ENCODE data around the gene ANAPC1.
A peak's percentile ranks its signal among the peaks of the same experiment; 100 is the strongest.
"Not testable (repeated sequence)": the region's sequence is repeated elsewhere in the genome, so short reads cannot be mapped to it uniquely, and the experiment has no call there.

The ANAPC1 gene

DNA sequence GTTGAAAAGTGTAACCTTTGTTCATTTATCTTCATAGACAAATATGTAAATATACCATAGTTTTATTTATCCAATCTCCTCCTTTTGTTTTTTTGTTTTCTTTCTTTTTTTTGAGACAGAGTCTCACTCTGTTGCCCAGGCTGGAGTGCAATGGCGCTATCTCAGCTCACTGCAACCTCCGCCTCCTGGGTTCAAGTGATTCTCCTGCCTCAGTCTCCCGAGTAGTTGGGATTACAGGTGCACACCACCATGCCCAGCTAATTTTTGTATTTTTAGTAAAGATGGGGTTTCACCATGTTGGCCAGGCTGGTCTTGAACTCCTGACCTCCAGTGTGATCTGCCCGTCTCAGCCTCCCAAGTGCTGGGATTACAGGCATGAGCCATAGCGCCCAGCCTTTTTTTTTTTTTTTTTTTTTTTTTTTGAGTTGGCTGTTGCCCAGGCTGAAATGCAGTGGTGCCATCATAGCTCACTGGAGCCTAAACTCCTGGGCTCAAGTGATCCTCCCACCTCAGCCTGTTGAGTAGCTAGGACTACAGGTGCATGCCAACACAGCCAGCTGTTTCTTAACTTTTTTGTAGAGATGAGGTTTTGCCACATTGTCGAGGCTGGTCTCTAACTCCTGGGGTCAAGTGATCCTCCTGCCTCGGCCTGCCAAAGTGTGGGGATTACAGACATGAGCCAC, 27.4 kb upstream of the ANAPC1 start:
- ATAC-seq (replicated peaks; ENCODE audit: extremely low read depth, poor library complexity, severe bottlenecking); H3K27ac Mint-ChIP-seq (ENCODE audit: low read depth); DNase-seq (ENCODE audit: low spot score in 2 of 2); H3K4me1 Mint-ChIP-seq; H3K36me3 Mint-ChIP-seq (ENCODE audit: insufficient read depth); H3K27me3 Mint-ChIP-seq; H3K4me3 Mint-ChIP-seq; H3K9me3 Mint-ChIP-seq: not testable (repeated sequence)

DNA sequence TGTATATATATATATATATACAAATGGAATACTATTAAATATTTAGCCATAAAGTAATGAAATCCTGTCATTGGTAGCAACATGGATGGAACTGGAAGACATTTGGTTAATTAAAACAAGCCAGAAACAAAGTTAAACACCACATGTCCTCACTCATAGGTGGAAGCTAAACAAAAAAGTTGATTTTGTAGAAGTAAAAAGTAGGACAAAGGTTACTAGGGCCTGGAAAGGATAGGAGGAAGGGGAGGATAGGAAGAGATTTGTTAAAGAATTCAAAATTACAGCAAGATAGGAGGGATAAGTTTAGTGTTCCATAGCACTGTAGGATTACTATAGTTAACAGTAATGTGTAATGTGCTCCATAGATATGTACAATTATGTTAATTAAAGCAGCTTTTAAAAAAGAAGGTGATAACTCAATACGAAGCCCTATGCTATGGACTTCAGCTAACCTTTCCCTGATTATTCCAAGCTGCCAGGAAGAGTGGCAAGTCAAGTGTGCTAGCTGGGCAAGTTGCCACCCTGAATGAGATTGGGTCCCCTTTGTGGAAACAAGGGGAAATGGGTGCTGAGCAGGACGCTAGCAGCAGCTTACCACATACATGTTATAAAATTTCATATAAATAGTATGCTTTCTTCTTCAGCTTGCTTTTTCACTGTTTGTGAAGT, 26.8 kb upstream of the ANAPC1 start:
- ATAC-seq (replicated peaks; ENCODE audit: extremely low read depth, poor library complexity, severe bottlenecking) = no peak
- Mint-ChIP-seq H3K27me3 (no peaks in the 10 kb centered on the region), H3K4me1 (peaks cover 7% of the 10 kb centered on the region), H3K4me3 (no peak overlapping the region), H3K9me3 (no peaks in the 10 kb centered on the region), H3K27ac (ENCODE audit: low read depth) (no peak overlapping the region), H3K36me3 (ENCODE audit: insufficient read depth) (no peaks in the 10 kb centered on the region)
- no peak for DNase-seq (ENCODE audit: low spot score in 2 of 2)

DNA sequence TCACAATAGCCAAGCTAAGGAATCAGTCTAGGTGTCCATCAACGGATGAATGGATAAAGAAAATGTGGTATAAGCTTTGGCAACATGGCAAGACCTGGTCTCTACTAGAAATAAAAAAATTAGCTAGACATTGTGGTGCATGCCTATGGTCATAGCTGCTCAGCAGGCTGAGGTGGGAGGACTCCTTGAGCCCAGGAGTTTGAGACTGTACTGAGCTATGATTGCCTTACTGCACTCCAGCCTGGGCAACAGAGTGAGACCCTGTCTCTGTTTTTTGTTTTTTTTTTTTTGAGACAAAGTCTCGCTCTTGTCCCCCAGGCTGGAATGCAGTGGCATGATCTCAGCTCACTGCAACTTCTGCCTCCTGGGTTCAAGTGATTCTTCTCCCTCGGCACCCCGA, 26.0 kb upstream of the ANAPC1 start:
- H3K9me3 Mint-ChIP-seq; DNase-seq (ENCODE audit: low spot score in 2 of 2); H3K4me1 Mint-ChIP-seq; H3K27me3 Mint-ChIP-seq; H3K36me3 Mint-ChIP-seq (ENCODE audit: insufficient read depth); H3K4me3 Mint-ChIP-seq; H3K27ac Mint-ChIP-seq (ENCODE audit: low read depth); ATAC-seq (replicated peaks; ENCODE audit: extremely low read depth, poor library complexity, severe bottlenecking): not testable (repeated sequence)

DNA sequence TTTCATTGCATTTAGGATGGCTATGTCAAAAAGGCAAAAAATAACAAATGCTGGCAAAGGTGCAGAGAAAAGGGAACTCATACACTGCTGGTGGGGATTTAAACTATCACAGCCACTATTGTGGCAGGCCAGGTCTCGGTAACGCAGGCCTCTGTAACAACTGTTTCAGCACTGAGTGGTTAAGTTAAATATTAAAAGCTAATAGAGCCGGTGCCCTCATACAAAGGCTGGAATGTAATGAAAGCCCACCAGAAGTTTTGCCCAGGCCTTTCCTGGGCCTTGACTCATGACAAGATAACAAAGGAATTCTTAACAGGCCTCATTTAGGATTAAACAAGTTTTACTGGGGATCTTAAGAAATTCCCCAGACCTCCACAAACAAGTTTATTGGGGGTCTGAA, 25.1 kb upstream of the ANAPC1 start:
- no peaks in the 10 kb centered on the region for H3K27me3 Mint-ChIP-seq
- peaks cover 7% of the 10 kb centered on the region for H3K4me1 Mint-ChIP-seq
- no peak for DNase-seq (ENCODE audit: low spot score in 2 of 2)
- H3K36me3 Mint-ChIP-seq (ENCODE audit: insufficient read depth) = no peaks in the 10 kb centered on the region
- no peak overlapping the region for H3K27ac Mint-ChIP-seq (ENCODE audit: low read depth)
- no peak for ATAC-seq (replicated peaks; ENCODE audit: extremely low read depth, poor library complexity, severe bottlenecking)
- no peaks in the 10 kb centered on the region for H3K9me3 Mint-ChIP-seq
- no peak overlapping the region for H3K4me3 Mint-ChIP-seq

DNA sequence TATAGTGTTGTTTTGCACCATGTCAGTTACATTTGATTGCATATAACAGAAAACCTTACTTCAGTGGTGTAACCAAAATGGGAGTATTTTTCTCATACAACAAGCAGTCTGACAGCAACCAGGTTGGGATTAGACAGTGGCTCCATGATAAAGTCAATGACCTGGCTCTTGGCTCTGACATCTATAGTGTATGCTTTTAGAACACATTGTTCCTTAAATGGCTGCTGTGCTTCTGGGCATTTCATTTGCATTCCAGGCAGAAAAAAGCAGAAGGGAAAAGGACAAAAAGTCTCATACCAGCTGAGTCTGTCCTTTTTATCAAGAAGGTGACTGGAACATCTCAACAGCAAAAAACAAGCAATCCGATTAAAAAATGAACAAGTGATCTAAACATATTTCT, 24.6 kb upstream of the ANAPC1 start:
- Mint-ChIP-seq H3K4me3 (no peak overlapping the region), H3K27me3 (no peaks in the 10 kb centered on the region), H3K36me3 (ENCODE audit: insufficient read depth) (no peaks in the 10 kb centered on the region), H3K4me1 (peaks cover 7% of the 10 kb centered on the region), H3K27ac (ENCODE audit: low read depth) (no peak overlapping the region), H3K9me3 (no peaks in the 10 kb centered on the region)
- ATAC-seq (replicated peaks; ENCODE audit: extremely low read depth, poor library complexity, severe bottlenecking) (no peak), DNase-seq (ENCODE audit: low spot score in 2 of 2) (no peak)

DNA sequence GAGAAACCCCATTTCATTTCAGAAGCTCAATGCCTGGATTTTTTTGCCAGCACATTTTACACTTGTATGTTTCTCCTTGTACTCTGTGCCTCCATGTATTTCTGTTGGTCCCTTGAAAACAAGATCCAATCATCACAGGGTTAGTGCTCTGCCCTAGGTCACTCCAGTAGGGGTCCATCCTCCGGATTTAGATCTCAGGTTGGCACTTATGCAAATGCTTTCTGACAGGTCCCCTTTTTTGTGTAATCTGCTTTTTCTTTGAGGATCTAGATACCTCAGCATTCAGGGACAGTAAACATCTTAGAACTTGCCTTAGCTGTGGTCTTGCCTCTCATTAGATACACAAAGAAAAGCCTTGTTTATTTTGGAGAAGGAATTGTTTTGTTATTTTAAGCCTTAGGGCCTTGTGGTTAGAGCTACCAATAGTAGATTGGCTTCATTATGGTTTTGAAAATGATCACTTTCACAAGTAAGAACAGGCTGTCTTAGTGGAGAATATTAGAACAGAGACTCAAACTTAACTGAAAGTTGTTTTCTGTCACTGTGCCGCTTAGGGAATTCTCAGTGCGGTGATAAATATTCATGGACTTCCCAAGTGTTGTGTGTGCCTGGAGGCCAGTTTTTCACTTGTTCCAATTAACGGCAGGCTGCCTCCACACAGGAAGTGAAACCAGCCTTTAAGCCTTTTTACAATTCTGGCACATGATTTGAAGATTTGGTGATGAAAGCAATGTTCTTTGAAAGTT, 22.2 kb upstream of the ANAPC1 start:
- Mint-ChIP-seq H3K36me3 (ENCODE audit: insufficient read depth) (no peaks in the 10 kb centered on the region), H3K27ac (ENCODE audit: low read depth) (no peak overlapping the region), H3K4me3 (no peak overlapping the region), H3K27me3 (peaks cover 14% of the 10 kb centered on the region), H3K9me3 (no peaks in the 10 kb centered on the region), H3K4me1 (peaks cover 7% of the 10 kb centered on the region)
- DNase-seq (ENCODE audit: low spot score in 2 of 2) (no peak), ATAC-seq (replicated peaks; ENCODE audit: extremely low read depth, poor library complexity, severe bottlenecking) (no peak)

DNA sequence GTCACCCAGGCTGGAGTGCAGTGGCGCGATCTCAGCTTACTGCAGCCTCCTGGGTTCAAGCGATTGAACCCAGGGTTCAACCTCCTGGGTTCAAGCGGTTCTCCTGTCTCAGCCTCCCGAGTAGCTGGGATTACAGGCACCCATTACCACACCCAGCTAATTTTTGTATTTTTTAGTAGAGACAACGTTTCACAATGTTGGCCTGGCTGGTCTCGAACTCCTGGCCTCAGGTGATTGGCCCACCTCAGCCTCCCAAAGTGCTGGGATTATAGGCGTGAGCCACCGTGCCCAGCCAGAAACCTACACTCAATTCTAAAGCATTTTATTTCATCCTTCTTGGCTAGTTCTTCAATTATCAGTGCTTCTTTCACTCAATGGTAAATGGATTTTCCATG, 21.5 kb upstream of the ANAPC1 start:
- H3K4me3 Mint-ChIP-seq; H3K36me3 Mint-ChIP-seq (ENCODE audit: insufficient read depth); DNase-seq (ENCODE audit: low spot score in 2 of 2); H3K4me1 Mint-ChIP-seq; H3K9me3 Mint-ChIP-seq; H3K27ac Mint-ChIP-seq (ENCODE audit: low read depth); ATAC-seq (replicated peaks; ENCODE audit: extremely low read depth, poor library complexity, severe bottlenecking): not testable (repeated sequence)
- peaks cover 14% of the 10 kb centered on the region for H3K27me3 Mint-ChIP-seq

DNA sequence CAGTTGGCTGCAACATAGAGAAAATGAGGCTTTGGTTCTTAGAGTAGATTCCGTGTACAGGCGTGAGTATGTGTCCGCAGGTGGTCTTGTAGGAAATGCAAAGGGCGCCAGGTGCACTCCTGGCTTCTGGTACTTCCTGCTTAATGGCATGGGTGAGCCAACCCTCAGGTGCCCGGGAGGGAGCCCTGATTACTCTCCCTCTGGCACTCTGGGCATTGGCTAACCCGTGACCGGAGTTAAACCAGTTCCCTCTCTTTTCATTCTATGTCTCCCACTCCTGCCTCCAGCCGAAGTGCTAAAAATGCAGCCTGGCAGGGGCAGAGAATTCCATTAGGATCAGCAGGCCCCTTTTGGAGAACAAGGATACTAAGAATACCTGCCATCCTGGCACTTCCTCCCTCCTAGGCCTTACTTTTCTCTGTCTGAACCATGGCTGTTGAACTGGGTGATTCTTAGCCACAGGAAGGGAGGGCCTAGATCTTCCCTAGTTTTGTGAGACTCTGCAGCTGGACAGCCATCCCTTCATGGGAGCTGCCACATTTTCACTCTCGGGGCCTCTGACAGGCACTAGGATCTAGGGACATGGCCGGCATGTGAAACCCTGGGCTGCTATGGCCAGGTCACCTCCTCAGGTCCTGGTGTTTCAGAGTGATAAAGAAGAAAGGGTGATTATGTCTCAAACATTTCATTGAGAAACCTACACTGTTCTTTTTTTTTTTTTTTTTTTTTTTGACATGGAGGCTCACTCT, 20.9 kb upstream of the ANAPC1 start:
- no peak for DNase-seq (ENCODE audit: low spot score in 2 of 2)
- Mint-ChIP-seq H3K9me3 (no peaks in the 10 kb centered on the region), H3K36me3 (ENCODE audit: insufficient read depth) (no peaks in the 10 kb centered on the region), H3K4me3 (no peak overlapping the region), H3K4me1 (peaks cover 7% of the 10 kb centered on the region), H3K27me3 (peaks cover 14% of the 10 kb centered on the region), H3K27ac (ENCODE audit: low read depth) (no peak overlapping the region)
- no peak for ATAC-seq (replicated peaks; ENCODE audit: extremely low read depth, poor library complexity, severe bottlenecking)

DNA sequence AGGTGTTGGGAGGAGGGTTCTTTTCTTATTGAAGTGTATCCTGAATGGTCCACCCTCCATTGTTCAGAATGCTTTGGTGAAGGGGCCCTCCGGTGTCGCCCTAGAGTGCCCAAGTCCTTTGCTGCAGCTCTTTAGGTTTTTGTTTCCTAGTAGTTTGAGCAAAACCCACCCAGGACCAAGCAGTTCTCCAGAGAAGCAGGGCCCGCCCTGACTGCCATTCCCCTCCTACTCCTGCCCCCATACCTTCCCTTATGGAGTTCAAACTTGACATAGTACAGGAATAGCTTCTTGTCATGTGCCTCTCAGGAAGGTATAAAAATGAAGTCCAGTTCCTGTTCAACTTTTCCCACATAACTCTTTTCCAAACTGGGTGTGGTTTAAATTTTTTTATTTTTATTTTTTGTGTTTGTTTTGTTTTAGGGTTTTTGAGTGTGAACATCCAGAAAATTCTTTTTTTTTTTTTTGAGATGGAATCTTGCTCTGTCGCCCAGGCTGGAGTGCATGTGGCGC, 20.0 kb upstream of the ANAPC1 start:
- ATAC-seq (replicated peaks; ENCODE audit: extremely low read depth, poor library complexity, severe bottlenecking) (no peak), DNase-seq (ENCODE audit: low spot score in 2 of 2) (no peak)
- Mint-ChIP-seq H3K4me3 (no peak overlapping the region), H3K9me3 (no peaks in the 10 kb centered on the region), H3K4me1 (peaks cover 7% of the 10 kb centered on the region), H3K36me3 (ENCODE audit: insufficient read depth) (no peaks in the 10 kb centered on the region), H3K27me3 (peaks cover 14% of the 10 kb centered on the region), H3K27ac (ENCODE audit: low read depth) (no peak overlapping the region)

DNA sequence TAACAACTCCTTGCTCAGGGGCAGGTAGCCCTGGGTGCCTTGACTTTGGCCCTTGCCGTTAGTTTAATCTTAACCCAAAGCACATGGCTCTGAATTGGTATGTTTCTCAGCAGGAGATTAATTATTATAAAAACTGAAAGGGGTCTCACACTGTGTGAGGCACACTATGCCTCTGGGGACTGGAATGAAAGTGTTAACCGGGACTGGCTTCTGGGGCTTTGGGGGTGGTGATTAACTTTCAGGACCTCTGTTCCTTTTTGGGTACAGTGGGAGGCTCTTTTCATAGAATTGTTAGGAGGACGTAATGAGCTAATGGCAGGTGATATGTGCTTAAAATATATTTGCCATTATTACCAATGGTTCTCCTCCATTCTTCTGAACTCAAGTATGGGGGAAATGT, 19.5 kb upstream of the ANAPC1 start:
- Mint-ChIP-seq H3K27ac (ENCODE audit: low read depth) (no peak overlapping the region), H3K27me3 (peaks cover 14% of the 10 kb centered on the region), H3K4me1 (peaks cover 7% of the 10 kb centered on the region), H3K36me3 (ENCODE audit: insufficient read depth) (no peaks in the 10 kb centered on the region), H3K4me3 (no peak overlapping the region), H3K9me3 (no peaks in the 10 kb centered on the region)
- DNase-seq (ENCODE audit: low spot score in 2 of 2) (no peak), ATAC-seq (replicated peaks; ENCODE audit: extremely low read depth, poor library complexity, severe bottlenecking) (no peak)

DNA sequence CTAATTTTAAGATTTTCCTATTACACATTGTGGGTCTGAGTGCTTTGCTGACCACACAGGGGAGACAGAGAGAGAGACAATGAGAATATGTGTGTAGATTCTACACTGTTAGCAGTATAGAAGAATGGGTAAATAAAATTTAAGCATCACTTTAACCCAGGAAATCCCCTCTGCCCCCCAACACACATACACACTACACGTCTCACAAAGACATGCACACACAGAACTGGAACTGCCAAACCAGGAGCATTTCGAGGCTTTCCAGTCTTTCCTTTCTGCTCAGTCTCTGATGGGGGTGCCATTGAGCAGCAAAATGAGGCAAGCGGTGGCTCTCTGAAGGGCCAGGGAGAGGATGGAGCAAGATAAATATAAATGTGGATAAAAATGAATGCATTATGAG, 16.9 kb upstream of the ANAPC1 start:
- peaks cover 14% of the 10 kb centered on the region for H3K27me3 Mint-ChIP-seq
- no peaks in the 10 kb centered on the region for H3K9me3 Mint-ChIP-seq
- ATAC-seq (replicated peaks; ENCODE audit: extremely low read depth, poor library complexity, severe bottlenecking) = no peak
- H3K4me1 Mint-ChIP-seq = peaks cover under 1% of the 10 kb centered on the region
- H3K27ac Mint-ChIP-seq (ENCODE audit: low read depth) = no peak overlapping the region
- DNase-seq (ENCODE audit: low spot score in 2 of 2) = no peak
- no peak overlapping the region for H3K4me3 Mint-ChIP-seq
- H3K36me3 Mint-ChIP-seq (ENCODE audit: insufficient read depth) = no peaks in the 10 kb centered on the region

DNA sequence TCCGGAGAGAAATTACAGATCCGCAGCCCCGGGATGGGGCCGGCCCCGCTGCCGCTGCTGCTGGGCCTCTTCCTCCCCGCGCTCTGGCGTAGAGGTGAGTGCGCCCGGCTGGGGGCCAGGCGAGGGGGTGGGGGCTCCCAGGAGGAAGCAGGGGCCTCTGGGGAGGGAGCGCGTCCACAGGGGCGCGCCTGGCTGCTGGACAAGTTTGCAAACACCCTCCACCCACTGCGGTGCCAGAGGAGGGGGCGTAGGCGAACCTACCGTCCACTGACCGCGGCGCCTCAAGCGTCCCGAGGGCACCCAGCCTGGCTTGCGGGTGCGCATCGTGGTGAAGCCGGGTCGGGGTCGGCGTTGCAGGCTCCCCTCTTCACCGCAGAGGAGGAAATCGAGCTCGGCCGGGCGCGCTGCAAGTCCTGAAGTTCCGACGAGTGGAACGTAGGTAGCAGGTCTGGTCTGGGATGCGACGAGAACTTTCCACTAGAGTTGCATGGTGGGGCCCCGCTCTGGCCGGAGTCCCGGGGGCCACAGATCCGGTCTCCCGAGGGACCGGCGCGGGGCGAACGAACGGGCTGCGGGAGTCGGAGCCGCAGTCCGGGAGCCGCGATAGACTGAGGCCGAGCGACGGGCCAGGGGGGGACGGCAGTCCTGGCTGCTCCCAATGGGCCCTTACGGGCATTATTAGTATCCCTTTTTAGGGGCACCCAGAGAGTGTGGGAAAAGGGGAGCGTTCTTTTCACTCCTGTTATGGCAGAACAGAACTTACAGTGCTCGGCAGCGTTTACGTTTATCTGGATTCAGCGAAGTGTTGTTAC, 14.9 kb upstream of the ANAPC1 start:
- Mint-ChIP-seq H3K4me1 (no peaks in the 10 kb centered on the region), H3K27ac (ENCODE audit: low read depth) (no peak overlapping the region), H3K9me3 (no peaks in the 10 kb centered on the region), H3K27me3 (peaks cover 29% of the 10 kb centered on the region), H3K4me3 (peak overlapping the region; percentile 71), H3K36me3 (ENCODE audit: insufficient read depth) (no peaks in the 10 kb centered on the region)
- DNase-seq (ENCODE audit: low spot score in 2 of 2) (no peak), ATAC-seq (replicated peaks; ENCODE audit: extremely low read depth, poor library complexity, severe bottlenecking) (peak; percentile 37)
